Skin of body (tissue), 2 donors: Measurements from ENCODE around the gene CMC2. TPM values are rescaled to one million over a fixed set of nuclear protein-coding genes. Genes with fewer than 3 reads are reported as not detected.
A peak's percentile ranks its signal among the peaks of the same experiment; 100 is the strongest.

Experiments
- DNase-seq: peaks from one replicate; lab custom pipeline; 2025; lab: John Stamatoyannopoulos, UW
- total RNA-seq: library from RNA; depleted of rRNA; stranded (reverse); fragments of >200 nt; gene quantifications from one replicate; pipeline ENCODE4 v1.2.3, GENCODE V29; 2014

CMC2 gene
- total RNA-seq, 1 donor from 2014 or later = 16.6 TPM

DNA sequence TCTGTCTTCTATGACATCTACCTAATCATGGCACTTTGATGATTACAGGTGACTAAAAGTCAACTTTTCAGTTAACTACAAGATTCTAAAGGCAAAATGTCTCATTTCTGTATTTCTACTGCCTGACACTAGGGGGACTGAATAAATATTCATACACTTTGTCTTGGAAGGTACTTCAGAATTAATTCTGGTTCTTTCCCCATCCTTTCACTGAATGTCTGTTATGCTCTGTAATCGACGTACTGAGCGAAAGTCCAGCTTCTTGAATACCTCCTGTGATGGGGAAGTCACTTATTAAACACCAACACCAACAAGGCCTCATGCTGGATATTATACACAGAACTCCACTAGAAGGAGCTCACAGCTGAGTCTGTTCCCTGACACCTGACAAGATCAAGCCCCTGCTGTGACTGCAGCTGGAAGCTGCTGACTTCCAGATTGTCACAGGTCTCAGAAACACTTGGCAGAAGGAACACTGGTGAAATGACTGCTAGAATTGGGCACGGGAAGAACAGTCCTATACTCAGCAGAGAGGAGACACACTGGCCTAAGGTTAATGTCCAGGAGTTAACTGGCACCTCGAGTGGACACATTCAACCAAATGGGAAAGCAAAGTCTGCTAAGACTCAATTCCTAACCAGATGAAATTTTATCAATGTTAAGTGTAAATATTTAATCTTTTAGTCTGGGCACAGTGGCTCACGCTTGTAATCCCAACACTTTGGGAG is 31.9 kb downstream of the CMC2 start:
- DNase-seq = no peak

DNA sequence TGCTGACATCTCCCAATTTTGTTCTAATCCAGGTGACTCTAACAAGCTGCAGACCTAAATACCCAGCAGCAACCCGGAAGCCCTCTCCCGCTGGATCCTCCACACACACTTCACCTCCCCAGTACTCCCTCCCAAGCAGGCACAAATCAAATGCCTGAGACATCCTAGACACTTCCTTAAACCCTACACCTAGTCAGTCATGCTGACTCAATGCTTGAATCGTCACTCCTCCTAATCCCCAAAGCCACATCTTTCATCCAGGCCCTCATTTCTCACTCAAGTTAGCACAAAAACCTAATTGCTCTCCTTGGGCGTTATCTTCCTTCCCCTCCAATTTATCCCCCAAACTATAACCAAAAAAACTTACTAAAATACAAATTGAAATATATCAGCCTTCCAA is 32.7 kb downstream of the CMC2 start:
- no peak for DNase-seq

DNA sequence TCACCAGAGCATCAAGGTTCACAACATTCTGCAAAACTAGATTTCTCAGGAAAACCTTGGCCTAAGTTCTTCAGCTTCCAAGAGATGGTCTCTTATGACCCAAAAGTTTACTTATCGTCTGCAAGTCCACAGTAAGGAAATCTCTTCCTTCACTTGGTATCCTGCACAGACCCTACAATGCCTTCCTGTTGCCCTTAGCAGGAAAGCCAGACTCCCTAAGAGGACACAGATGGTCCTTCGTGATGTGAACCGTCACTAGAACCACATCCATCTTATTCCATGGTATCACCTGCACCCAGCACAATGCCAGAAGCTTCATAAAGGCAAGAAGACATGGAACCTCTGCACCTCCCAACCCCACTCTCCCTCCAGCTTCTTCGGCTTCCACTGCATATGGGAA is 34.1 kb downstream of the CMC2 start:
- no peak for DNase-seq

DNA sequence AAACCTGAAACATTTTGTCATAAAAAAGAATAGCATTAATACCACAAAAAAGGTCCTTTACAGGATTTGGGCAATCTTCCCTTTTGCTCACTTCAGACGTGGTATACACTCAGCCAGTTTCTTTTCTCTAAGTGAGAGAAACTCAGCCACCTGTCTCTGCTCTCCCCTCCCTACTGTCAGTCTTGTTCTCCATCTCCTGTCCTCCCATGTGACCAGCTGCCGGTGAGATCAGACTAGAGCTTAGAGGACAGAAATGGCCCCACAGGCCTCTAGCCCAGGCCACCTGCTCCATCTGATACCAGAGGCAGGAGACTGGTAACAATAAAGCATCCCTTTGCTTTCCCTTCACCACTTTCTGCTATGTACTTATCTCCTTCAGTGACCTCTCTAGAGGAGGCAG is 34.9 kb downstream of the CMC2 start:
- DNase-seq = no peak

DNA sequence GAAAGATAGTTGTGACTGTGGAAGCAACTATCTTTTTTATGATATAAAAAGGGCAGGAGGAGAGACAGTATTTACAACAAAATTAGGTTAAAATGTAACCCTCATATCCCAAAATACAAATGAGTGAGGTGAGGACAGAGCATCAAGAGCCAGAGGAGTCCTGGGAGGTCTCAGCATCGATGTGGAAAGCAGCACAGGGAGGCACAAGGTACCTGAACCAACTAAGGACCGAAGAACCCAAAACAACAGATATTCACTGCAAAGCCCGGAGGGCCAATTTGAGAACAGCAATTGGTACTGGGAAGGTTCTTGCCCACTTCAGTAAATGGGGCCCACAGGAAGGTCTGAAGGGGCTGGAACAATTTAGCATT is 37.6 kb downstream of the CMC2 start:
- no peak for DNase-seq

DNA sequence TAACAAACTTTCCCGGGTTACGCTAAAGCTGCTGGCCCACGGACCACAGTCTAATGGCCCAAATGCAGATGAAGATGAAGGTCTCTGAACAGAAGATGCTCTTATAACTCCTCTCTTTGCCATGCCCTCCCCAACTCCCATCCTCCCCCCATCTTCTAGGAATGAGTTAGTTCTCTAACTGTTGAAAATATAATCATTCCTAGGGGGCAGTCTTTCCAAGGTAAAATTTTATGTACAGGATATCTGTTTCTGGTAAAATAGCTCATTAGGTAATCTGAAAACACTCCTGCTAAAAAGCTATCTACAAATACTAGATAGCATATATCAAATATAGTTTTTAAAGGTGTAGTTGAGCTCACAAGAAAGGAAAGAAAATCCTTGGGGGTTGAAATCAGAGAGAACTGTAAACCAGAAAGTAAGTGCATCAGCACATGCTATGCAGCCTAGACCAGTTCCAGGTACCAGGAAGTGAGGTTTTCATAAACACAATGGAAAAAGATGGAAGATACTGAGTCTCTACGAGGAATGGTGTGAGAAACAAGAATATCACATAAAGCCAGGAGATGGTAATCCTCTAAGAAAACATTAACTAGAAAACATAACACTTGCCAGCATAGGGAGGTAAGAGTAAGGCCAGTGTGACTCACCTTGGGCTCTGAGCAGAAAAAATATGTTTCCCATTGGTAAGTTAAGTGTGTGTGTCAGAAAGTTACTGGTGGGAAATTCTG is 38.1 kb downstream of the CMC2 start:
- DNase-seq = no peak

DNA sequence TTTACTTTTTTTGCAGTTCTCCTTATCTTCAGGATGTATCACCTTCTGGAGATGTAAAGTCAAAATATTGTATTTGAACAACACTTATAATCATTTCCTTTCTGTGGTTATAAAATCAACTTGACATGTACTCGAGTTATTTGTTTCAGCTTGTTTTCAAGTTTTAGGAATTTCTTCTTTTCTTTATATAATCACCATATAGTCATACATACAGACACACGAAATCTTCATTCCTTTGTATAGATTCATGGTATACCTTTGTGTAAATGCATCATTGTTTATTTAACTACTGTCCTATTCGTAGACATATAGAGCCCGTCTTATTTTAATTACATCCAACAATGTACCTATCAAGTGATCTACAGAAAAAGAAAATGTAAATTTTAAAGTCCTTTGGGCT is 40.1 kb downstream of the CMC2 start:
- no peak for DNase-seq

DNA sequence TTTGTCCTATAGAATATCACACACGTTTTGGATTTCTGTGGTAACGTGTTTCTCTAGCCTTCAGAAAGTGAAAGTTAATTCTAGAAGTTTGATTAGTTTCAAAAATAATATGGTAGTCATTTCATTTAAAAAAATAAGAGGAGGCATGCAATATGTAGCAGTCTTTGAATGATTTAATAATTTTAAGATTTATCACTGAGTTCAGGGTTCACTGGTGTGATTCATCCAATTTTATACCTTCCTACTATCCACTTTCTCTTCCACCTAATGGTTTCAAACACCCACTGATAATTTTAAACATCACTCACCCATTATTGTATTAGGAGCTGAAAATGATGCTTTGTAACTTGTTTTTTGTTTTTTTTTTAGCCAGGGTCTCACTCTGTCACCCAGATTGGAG is 42.3 kb downstream of the CMC2 start:
- no peak for DNase-seq

DNA sequence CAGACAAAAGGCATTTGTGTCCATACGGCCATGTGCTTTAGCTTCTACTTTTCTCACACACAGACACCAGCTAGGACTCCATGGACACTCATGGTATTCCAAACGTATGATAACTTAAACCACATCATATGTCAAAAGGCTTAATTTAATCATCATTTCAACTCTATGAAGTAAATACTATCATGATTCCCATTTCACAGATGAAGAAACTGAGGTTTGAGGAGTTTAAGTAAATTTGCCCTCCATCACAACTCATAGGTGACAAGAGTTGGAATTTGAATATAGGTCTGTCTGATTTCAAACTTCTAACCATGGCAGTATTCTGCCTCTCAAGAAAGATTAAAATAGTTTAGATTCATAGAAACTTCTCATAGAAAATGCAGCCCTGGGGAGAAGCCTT is 43.8 kb downstream of the CMC2 start:
- no peak for DNase-seq

DNA sequence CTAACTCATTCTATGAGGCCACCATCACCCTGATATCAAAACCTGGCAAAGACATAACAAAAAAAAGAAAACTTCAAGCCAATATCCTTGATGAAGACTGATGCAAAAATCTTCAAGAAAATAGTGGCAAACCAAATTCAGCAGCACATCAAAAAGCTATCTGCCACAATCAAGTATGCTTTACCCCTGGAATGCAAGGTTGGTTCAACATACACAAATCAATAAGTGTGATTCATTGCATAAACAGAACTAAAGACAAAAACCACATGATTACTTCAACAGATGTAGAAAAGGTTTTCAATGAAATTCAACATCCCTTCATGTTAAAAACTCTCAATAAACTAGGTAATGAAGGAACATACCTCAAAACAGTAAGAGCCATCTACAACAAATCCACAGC is 48.4 kb downstream of the CMC2 start:
- DNase-seq = no peak

DNA sequence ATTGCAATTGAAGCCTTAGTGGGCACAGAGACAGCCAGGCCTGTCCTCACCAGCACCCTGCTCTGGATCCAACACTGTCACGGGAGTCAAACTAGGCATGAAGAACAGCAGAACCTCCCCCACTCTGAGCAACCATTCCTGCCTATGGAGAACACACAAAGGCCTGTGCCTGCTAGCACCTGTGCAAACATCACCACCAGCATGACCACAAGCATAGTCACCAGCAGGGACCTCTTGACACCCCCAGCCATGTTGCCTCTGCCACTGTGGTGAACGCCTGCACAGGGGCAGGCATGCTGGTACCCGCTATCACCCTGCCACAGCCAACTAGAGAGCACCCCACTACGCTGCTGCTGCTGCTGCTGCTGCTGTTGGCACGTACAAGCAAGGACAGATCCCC is 51.7 kb downstream of the CMC2 start:
- DNase-seq = no peak

DNA sequence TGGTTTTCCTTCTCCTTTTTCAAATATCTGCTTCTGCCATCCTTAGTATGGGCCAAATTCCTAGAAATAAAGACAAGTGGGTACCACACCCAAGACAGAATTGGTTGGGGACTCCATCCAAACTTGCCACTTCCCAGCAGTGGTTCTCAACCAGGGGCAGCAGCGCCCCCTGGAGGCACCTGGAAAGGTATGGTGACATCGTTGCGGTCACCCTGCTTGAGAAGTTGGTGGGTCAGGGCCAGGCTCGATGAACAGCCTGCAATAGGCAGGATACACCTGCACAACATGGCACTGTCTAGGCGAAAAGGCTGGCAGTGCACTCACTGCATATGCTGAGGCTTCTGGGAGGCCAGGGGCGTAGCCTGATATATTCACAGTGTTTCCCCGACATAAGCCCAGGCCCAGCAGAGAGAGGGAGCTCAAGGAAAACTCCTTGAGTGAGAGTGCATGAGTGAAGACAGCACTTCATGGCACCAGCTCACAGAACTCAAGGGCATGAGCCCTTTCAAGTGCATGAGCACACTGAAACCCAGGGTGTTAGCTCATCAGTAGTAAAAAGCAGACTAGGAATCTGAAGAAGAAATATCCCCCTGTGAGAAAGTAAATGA is 57.7 kb downstream of the CMC2 start:
- peak; percentile 11 for DNase-seq

DNA sequence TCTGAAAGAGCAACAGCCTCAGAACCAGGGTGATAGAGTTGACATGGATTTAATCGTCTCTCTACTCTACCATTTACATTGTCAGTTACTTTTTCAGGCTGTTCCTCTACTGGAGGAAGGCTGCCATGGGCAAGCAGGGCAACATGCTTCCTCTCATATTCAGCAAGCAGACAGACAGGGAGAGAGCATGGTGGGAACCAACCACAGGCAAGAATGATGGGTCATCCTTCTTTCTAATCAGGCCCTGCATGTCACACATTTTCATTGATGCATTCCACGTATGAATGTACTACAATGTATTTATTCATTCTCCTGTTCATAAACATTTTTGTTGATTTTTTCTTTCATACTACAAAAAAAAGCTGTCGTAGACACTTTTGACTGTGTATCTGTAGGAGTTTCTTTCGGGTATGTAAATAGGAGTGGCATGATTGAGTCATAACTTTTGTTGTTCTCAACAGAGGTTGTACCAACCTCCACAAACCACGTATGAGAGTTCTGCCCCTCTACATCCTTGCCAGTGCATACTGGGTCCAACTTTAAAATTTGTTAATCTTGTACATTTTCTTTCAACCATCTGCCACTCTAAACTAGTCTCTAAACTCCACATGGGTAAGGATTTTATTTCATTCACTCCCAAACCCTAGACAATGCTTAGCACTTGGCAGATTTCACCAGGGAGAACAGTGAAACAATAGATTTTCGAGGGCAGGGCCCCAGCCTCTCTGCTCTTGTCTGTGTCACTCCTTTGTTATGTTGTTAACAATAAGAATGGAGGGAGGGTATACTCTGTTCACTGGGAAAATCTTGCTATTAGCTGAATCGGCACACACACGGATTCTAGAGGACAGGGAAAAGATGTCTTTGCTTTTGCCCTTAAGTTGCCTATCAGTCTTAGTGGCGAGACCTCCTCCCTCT is 58.7 kb downstream of the CMC2 start:
- DNase-seq = no peak

DNA sequence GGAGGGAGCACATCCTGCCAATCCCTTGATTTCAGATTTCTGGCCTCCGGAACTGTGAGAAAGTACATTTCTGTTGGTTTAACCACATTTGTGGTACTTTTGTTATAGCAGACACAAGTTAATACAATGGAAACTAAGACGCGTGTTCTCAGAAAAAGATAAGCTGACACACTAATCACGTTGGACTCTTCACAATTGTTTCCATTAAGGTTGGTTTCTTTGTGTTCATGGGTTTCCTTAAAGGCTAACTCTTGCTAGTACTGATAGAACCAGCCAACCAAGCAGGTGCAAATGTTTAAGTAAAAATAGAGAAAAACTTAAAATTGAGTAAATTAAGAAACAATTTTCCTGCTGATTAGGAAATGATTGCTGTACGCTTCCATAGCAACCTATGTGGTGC is 59.4 kb downstream of the CMC2 start:
- DNase-seq = no peak

DNA sequence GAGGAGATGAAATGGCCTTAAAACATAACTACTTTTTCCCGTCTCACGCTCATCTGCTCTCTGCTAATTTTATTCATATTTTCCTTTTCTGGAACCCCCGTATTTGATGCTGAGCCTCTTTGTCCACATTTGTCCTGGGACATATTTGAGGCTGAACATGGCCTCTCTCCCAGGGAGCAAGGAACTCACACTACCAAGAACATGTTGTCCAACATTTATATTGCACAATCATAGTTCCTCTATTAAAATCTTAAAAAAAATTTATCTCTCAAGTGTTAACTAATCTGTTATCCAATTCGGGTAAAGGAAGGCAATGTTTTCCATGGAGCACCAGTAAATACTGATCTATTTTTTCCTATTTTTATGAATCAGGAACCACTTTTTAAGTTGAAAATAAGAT is 60.2 kb downstream of the CMC2 start:
- DNase-seq = no peak

DNA sequence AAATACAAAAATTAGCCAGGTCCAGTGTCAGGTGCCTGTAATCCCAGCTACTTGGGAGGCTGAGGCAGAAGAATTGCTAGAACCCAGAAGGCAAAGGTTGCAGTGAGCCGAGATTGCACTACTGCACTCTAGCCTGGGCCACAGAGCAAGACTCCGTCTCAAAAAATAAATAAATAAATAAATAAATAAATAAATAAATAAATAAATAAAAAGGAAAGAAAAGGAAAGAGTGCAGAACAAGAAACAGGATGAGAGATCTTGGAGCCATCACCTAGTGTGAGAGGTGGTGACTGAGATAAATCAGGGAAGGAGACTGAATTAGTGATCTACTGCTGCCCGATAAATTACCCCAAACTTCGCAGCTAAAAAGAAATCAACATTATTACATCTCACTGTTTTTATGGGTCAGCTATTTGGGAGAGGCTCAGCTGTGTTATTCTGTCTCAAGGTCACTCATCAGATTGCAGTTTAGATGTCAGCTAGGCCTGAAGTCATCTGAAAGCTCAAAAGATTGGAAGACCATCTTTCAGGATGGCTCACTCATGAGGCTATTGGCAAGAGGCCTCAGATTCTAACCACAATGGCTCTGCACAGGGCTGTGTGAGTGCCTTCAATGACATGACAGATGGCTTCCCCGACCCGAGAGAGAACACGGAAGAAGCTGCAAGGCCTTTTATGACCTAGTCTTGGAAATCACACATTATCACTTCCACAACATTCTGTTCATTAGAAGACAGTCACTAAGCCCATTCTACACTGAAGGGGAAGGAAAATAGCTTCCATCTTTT is 66.4 kb downstream of the CMC2 start:
- DNase-seq = no peak

DNA sequence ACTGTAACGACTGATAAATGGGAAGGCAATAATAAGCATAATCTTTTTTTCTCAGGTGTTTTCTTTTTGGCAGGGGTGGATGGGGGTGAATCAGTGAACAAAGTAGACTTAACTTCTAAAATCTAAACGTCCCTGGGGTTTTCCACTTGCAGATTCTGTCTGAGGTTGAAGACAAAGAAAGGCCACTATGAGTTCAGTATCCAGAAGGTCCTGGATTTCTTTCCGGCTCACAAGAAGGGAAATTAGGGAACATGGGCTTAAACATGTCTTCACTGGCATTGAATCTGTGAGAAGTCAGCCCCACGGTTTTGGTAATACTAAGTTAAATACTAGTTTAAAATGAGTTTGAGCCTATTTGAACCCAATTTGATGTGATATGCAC is 67.8 kb downstream of the CMC2 start:
- DNase-seq = no peak

DNA sequence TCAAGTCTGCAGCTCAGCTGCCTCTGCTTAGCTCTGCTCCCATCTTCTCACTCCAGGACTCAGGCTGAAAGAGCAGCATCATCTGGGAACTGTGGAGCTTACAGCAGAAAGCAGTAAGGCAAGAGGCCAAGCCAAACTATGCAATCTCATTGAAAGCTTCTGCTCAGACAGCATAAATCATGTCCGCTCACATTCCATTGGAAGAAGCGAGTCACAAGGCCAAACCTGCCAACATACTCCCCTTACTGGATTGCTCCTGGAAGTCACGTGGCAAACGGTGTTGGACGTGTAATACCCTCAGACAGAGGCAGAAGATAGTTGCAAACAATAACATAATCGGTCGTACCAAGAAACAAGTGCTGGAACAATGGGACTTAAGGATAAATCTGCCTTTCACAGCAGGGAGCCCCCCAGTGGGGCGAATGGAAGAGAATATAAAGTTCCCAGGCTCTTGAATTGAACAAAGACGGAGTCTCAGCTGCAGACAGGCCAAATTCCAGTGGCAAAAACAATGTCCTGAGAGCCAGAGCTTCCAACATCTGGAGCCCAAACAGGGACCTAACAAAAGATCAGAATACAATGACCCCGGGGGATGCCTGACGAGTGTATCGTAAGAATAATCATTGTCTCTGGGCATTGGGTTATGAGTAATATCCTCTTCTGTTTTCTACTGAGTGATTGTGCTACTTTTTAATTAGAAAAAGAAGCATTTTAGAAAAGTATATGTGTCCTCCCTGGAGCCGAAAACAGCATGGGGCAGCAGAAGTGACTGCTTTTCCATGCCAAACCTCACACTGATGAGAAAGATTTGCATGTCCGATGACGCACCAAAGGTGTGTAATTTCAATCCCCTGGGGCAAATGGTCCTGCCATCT is 68.4 kb downstream of the CMC2 start:
- DNase-seq = peak; percentile 98

DNA sequence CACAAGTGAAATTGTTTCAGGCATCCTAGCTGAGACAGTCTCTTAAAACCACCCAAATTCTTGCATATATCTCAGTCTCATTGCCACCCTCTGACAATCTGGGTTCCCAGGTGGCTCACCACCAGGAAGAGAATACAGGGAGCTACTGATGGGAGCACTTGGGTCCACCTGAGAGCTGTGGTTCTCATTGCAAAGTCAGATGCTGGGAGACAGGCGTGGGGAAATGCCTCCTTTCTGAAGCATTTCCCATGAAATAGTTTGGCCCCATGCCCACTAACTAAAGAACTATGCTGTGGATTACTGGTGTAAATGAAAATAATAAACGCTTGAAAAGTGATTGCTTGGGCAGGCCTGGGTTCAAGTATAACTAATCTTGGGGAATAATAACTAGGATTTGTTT is 70.3 kb downstream of the CMC2 start:
- no peak for DNase-seq

DNA sequence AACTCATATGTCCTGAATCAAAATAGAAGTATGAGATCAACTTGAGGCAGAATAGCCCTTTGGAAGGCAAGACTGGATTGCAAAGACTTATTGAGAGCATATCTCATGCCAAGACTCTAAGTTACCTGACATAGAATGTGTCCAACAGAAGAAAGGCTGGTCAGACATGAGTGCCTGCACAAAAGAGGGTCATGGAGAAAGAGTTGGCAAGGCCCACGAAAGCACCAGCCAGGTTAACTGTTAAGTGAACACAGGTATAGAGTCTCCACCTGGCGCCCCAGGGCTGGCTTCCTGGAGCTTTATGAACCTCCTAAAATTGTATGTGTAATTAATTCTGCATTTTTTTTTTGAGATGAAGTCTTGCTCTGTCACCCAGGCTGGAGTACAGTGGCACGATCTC is 71.0 kb downstream of the CMC2 start:
- DNase-seq = no peak
